ENCODE measurements around the gene SLC5A8.

Gene SLC5A8

DNA sequence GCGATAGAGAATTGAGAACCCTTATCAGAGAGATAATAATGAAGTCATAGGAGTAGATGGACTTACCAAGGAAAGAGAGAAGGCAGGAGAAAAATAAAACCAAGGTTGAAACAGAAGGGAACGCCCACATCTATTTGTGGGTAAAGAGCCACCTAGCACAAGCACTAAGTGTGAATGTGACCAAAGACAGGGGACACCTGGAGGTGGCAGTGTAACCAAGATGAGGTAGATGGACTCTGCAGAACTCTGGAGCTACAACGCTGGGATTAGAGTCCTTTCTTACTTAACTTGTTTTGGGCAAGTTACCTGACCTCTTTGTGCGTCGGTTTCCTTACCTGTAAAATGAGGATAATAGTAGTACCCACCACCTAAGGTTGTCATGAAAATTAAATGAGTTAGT lies 101.9 kb downstream of the SLC5A8 start:
- DNase-seq (ENCODE audit: low read depth, low spot score) = no peak
- in situ Hi-C loops (cut with HindIII; ENCODE audit: low sequenced_read_pairs) = no loop called here
- TF ChIP-seq, protein P1, sequence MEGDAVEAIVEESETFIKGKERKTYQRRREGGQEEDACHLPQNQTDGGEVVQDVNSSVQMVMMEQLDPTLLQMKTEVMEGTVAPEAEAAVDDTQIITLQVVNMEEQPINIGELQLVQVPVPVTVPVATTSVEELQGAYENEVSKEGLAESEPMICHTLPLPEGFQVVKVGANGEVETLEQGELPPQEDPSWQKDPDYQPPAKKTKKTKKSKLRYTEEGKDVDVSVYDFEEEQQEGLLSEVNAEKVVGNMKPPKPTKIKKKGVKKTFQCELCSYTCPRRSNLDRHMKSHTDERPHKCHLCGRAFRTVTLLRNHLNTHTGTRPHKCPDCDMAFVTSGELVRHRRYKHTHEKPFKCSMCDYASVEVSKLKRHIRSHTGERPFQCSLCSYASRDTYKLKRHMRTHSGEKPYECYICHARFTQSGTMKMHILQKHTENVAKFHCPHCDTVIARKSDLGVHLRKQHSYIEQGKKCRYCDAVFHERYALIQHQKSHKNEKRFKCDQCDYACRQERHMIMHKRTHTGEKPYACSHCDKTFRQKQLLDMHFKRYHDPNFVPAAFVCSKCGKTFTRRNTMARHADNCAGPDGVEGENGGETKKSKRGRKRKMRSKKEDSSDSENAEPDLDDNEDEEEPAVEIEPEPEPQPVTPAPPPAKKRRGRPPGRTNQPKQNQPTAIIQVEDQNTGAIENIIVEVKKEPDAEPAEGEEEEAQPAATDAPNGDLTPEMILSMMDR (IDR thresholded peaks at IDR 0.05; ENCODE audit: low read depth, low read length) = no peak
- no peak overlapping the region for H3K4me3 ChIP-seq (ENCODE audit: low read depth, low read length)

DNA sequence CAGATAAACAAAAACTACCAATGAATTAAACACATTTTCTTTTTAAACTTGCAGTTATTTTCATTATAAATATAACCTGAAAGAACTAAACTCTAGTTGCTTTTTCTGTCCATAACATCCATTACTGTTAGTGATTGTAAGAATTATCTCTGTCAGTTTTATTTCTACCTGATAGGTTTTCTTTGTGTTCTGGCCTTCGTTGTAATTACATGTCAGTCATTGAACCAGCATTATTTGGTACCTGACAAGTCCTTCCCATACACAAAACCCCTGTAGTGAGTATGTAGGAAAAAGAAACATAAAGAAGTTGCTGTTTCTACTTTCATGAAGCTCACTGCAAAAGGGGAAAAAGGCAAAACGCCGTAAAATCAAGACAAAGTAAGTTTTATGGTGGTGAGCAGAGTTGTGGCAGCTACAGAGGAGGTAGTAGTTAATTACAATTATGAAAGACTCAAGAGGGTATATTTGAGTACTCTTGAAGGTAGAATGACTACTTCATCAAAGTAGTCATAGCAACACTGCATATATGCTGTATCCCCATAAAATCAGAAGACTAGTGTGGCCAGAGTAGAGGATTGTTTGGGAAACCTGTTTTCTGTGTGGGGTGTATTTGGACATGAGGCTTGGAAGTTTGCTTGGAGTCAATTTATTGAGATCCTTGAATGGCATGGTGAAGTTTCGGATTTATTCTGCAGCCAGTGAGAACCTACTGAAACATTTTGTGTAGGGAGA lies 102.8 kb downstream of the SLC5A8 start:
- in situ Hi-C loops (cut with HindIII; ENCODE audit: low sequenced_read_pairs) = no loop called here
- TF ChIP-seq, protein P1 (IDR thresholded peaks at IDR 0.05; ENCODE audit: low read depth, low read length) = no peak
- DNase-seq (ENCODE audit: low read depth, low spot score) = no peak
- H3K4me3 ChIP-seq (ENCODE audit: low read depth, low read length) = no peak overlapping the region
